HCT116 (cell line): ENCODE measurements around the gene RIOX2. TPM values are rescaled to one million over a fixed set of nuclear protein-coding genes. Genes with fewer than 3 reads are reported as not detected.

Experiments used
- ATAC-seq: fragments of 200-7000 bp; cut with Tn5 transposase; 2 replicates; pipeline ENCODE4 v1.9.1; 2020; ENCODE audit warnings: mild to moderate bottlenecking, moderate library complexity
- BruUV-seq: library from RNA; stranded (reverse); fragments of 400-500 nt; replicated peaks from 2 replicates; lab custom pipeline; 2021; lab: Mats Ljungman, UMichigan
- CTCF ChIA-PET: fragments of 300-600 bp; sonication (Branson Sonifier 250); formaldehyde crosslinking; loops from one replicate; lab custom pipeline; 2021; ENCODE audit warnings: antibody characterized with exemption; lab: Charles Lee
- POLR2A ChIA-PET: fragments of 300-600, 350-600 bp; sonication (Branson Sonifier 250); formaldehyde crosslinking; loops from one replicate; lab custom pipeline; 2021; ENCODE audit warnings: antibody characterized with exemption; lab: Charles Lee
- RAD21 ChIA-PET, 2 experiments: fragments of 300-600 bp; sonication (Branson Sonifier 250); formaldehyde crosslinking; loops; one replicate each; lab custom pipeline; 2023; ENCODE audit warnings: low total read pairs in 2 of 2; ENCODE audit not compliant: uncharacterized antibody in 2 of 2, unreplicated experiment in 2 of 2, low non-redundant PET in 1 of 2; lab: Charles Lee
- DNase-seq: peaks from one replicate; pipeline ENCODE4 v3.0.0-alpha.2; 2010; ENCODE audit warnings: low read depth, low spot score
- H2AFZ ChIP-seq: fragments of 200-600 bp; shearing (Covaris generic), sonication (generic); 2 replicates; pipeline ENCODE4 v1.6.1; 2017; ENCODE audit warnings: low read depth, mixed run types, mixed read lengths, antibody characterized with exemption, low read length; ENCODE audit not compliant: poor library complexity, severe bottlenecking
- H3K27ac ChIP-seq: 2 replicates; pipeline ENCODE4 v1.5.1; 2012; ENCODE audit warnings: low read depth, low read length
- H3K27me3 ChIP-seq: fragments of 200-600 bp; sonication (generic); 2 replicates; pipeline ENCODE4 v1.6.1; 2016; ENCODE audit warnings: mixed run types, low read length, mixed read lengths; ENCODE audit not compliant: insufficient read depth
- H3K36me3 ChIP-seq, 2 experiments: fragments of 200-500 bp in 1 of 2; fragments of 200-600 bp in 1 of 2; sonication (Bioruptor generic) in 1 of 2; sonication (generic) in 1 of 2; 2 replicates each; pipeline versions ENCODE4 v1.5.1 to v1.6.1; 2014 to 2016; ENCODE audit warnings: low read length in 2 of 2, inconsistent platforms in 1 of 2, mixed read lengths in 1 of 2, mixed run types in 1 of 2; ENCODE audit not compliant: insufficient read depth in 2 of 2, control insufficient read depth in 1 of 2
- H3K4me1 ChIP-seq, 2 experiments: fragments of 200-600 bp in 1 of 2; sonication (generic) in 1 of 2; 2 replicates each; pipeline versions ENCODE4 v1.5.1 to v1.6.1; 2012 to 2017; ENCODE audit warnings: low read length in 2 of 2, inconsistent platforms in 1 of 2, mild to moderate bottlenecking in 1 of 2, mixed read lengths in 1 of 2, mixed run types in 1 of 2, moderate library complexity in 1 of 2; ENCODE audit not compliant: insufficient read depth in 2 of 2, control insufficient read depth in 1 of 2
- H3K4me2 ChIP-seq: fragments of 200-600 bp; sonication (generic); 2 replicates; pipeline ENCODE4 v1.6.1; 2017; ENCODE audit warnings: mixed run types, low read length, mixed read lengths
- H3K4me3 ChIP-seq, 2 experiments: fragments of 200-600 bp in 1 of 2; sonication (generic) in 1 of 2; replicated peaks in 1 of 2; 2 replicates each; pipeline ENCODE4 v1.5.1; 2011 to 2016; ENCODE audit warnings: low read length in 2 of 2, control low read depth in 1 of 2, low read depth in 1 of 2, mild to moderate bottlenecking in 1 of 2, mixed read lengths in 1 of 2, mixed run types in 1 of 2
- H3K79me2 ChIP-seq: fragments of 200-600 bp; sonication (generic); 2 replicates; pipeline ENCODE4 v1.6.1; 2017; ENCODE audit warnings: mild to moderate bottlenecking, mixed run types, low read length, moderate library complexity, mixed read lengths; ENCODE audit not compliant: insufficient read depth
- H3K9ac ChIP-seq: fragments of 200-600 bp; sonication (generic); 2 replicates; pipeline ENCODE4 v1.6.1; 2016; ENCODE audit warnings: low read length, mixed read lengths
- H3K9me2 ChIP-seq: fragments of 200-600 bp; sonication (generic), shearing (Covaris generic); 2 replicates; pipeline ENCODE4 v1.6.1; 2017; ENCODE audit warnings: mixed run types, mild to moderate bottlenecking, moderate library complexity; ENCODE audit not compliant: insufficient read depth
- H3K9me3 ChIP-seq, 2 experiments: fragments of 200-500 bp in 1 of 2; fragments of 200-600 bp in 1 of 2; sonication (Bioruptor generic) in 1 of 2; sonication (generic) in 1 of 2; 2 replicates each; pipeline ENCODE4 v1.6.1; 2014 to 2017; ENCODE audit warnings: low read length in 2 of 2, mixed read lengths in 2 of 2, inconsistent platforms in 1 of 2, low read depth in 1 of 2, mild to moderate bottlenecking in 1 of 2, mixed run types in 1 of 2, moderate library complexity in 1 of 2; ENCODE audit not compliant: control insufficient read depth in 1 of 2, insufficient read depth in 1 of 2
- H4K20me1 ChIP-seq: fragments of 200-600 bp; sonication (generic), shearing (Covaris generic); 2 replicates; pipeline ENCODE4 v1.6.1; 2017; ENCODE audit warnings: mixed run types, mild to moderate bottlenecking, moderate library complexity; ENCODE audit not compliant: insufficient read depth
- CEBPB ChIP-seq: IDR thresholded peaks from 2 replicates; pipeline ENCODE4 v1.6.1; 2012; ENCODE audit warnings: low read depth
- CTCF ChIP-seq, 3 experiments: fragments of 200-600 bp in 1 of 3; sonication (generic) in 1 of 3; IDR thresholded peaks in 2 of 3; conservative IDR thresholded peaks in 1 of 3; 2 replicates each; pipeline ENCODE4 v1.5.1; 2012 to 2017; ENCODE audit warnings: low read depth in 2 of 3, low read length in 2 of 3, antibody characterized with exemption in 1 of 3, borderline replicate concordance in 1 of 3, control low read depth in 1 of 3, mild to moderate bottlenecking in 1 of 3, mixed read lengths in 1 of 3, mixed run types in 1 of 3, moderate library complexity in 1 of 3; ENCODE audit not compliant: insufficient read depth in 1 of 3
- EZH2 ChIP-seq: fragments of 200-600 bp; sonication (generic); IDR thresholded peaks from 2 replicates; pipeline ENCODE4 v1.6.1; 2017; ENCODE audit warnings: antibody characterized with exemption, mixed run types
- EZH2phosphoT487 ChIP-seq: fragments of 200-600 bp; IDR thresholded peaks from 2 replicates; pipeline ENCODE4 v1.6.1; 2018; ENCODE audit warnings: antibody characterized with exemption, borderline replicate concordance
- FOSL1 ChIP-seq: IDR thresholded peaks from 2 replicates; pipeline ENCODE4 v1.6.1; 2012; ENCODE audit warnings: low read depth
- POLR2A ChIP-seq: IDR thresholded peaks from 2 replicates; pipeline ENCODE4 v1.7.0; 2011; ENCODE audit warnings: borderline replicate concordance; ENCODE audit not compliant: insufficient read depth, insufficient read length; ENCODE audit errors: extremely low read depth
- POLR2AphosphoS5 ChIP-seq: IDR thresholded peaks from 2 replicates; pipeline ENCODE4 v1.6.1; 2011; ENCODE audit warnings: mild to moderate bottlenecking, low read depth, low read length, moderate library complexity
- RAD21 ChIP-seq: IDR thresholded peaks from 2 replicates; pipeline ENCODE4 v1.6.1; 2012; ENCODE audit warnings: low read depth, mild to moderate bottlenecking
- SIN3A ChIP-seq: IDR thresholded peaks from 2 replicates; pipeline ENCODE4 v1.6.1; 2012; ENCODE audit warnings: low read depth
- SP1 ChIP-seq: IDR thresholded peaks from 2 replicates; pipeline ENCODE4 v1.6.1; 2012; ENCODE audit warnings: low read depth
- ZFX ChIP-seq: fragments of 450-650 bp; IDR thresholded peaks from 2 replicates; pipeline ENCODE4 v1.6.1; 2017
- intact Hi-C: fragments of 100-400 bp; cut with micrococcal nuclease; formaldehyde crosslinking; loops from 2 replicates; pipeline ENCODE4 v1.10.0; 2022
- total RNA-seq: library from RNA; stranded (reverse); gene quantifications from one replicate; pipeline ENCODE4 v1.2.1, GENCODE V29; 2021; ENCODE audit not compliant: unreplicated experiment

The RIOX2 gene
- total RNA-seq, 1 experiment from 2014 or later: 39.1 TPM

GRCh38 chr3:97917813-97918536 is 54.3 kb downstream of the RIOX2 start:
- Histone ChIP-seq H3K27me3 (no peaks in the 10 kb centered on the region), H3K27ac (no peak overlapping the region), H3K9me2 (no peaks in the 10 kb centered on the region), H3K4me2 (no peak overlapping the region), H3K9me3 (no peaks in the 10 kb centered on the region), H3K79me2 (no peaks in the 10 kb centered on the region), H2AFZ (no peak overlapping the region), H3K4me1 (peaks cover 6% of the 10 kb centered on the region in 2 experiments; a peak in 3 of 4 replicates), H3K4me3 (no peak overlapping the region), H3K36me3 (no peaks in the 10 kb centered on the region; a peak in 1 of 4 replicates), H4K20me1 (no peaks in the 10 kb centered on the region), H3K9ac (no peak overlapping the region)
- BruUV-seq: no TSS peak
- no peak for DNase-seq
- intact Hi-C loops: no loop called here
- CTCF ChIA-PET: no interaction called here
- POLR2A ChIA-PET: no interaction called here
- RAD21 ChIA-PET: no interaction called here
- no peak for ATAC-seq
- TF ChIP-seq SP1: no peak
- no peak for TF ChIP-seq CTCF (IDR thresholded peaks at IDR 0.05 in 2 of 3, conservative IDR thresholded peaks at IDR 0.05 in 1 of 3; ENCODE audit: borderline replicate concordance in 1 of 3, insufficient read depth in 1 of 3, low read depth in 2 of 3, low read length in 2 of 3)
- TF ChIP-seq ZFX: no peak
- TF ChIP-seq FOSL1: no peak
- no peak for TF ChIP-seq RAD21
- no peak for TF ChIP-seq POLR2A
- no peak for TF ChIP-seq CEBPB
- no peak for TF ChIP-seq EZH2
- TF ChIP-seq EZH2phosphoT487: no peak
- TF ChIP-seq POLR2AphosphoS5: no peak
- TF ChIP-seq SIN3A: no peak
